ENCODE data around the gene FSIP1.

FSIP1 gene

GRCh38 chr15:39704689-39705088, 78.0 kb downstream of the FSIP1 start:
- ChIA-PET CTCF (interaction anchor here (1.5 kb wide), 1 partner anchor 53 kb away, joined by 7 read pairs; no protein-coding TSS in a partner anchor), POLR2A (no interaction called here)
- no peak overlapping the region for H3K4me3 ChIP-seq (ENCODE audit: low read depth, low read length)
- TF ChIP-seq CTCF (IDR thresholded peaks at IDR 0.05; ENCODE audit: insufficient read depth, low read length, missing control alignments) = no peak
- no peak for DNase-seq (ENCODE audit: low read depth, low spot score)

- no peak for DNase-seq (ENCODE audit: low read depth, low spot score)
- TF ChIP-seq CTCF (IDR thresholded peaks at IDR 0.05; ENCODE audit: insufficient read depth, low read length, missing control alignments) = no peak
- no peak overlapping the region for H3K4me3 ChIP-seq (ENCODE audit: low read depth, low read length)
- CTCF ChIA-PET = interaction anchor here (1.5 kb wide), 1 partner anchor 53 kb away, joined by 7 read pairs; no protein-coding TSS in a partner anchor
- POLR2A ChIA-PET = no interaction called here
Observed at GRCh38 chr15:39704235-39704634, 78.4 kb downstream of the FSIP1 start.

GRCh38 chr15:39701988-39702387, 80.7 kb downstream of the FSIP1 start:
- no peak overlapping the region for H3K4me3 ChIP-seq (ENCODE audit: low read depth, low read length)
- CTCF ChIA-PET = interaction anchor here (1.0 to 4.3 kb wide), 7 partner anchors 10 to 54 kb away, joined by 3 to 48 read pairs (median 5); no protein-coding TSS in a partner anchor
- POLR2A ChIA-PET = no interaction called here

GRCh38 chr15:39700375-39700700, 82.3 kb downstream of the FSIP1 start:
- TF ChIP-seq CTCF (IDR thresholded peaks at IDR 0.05; ENCODE audit: insufficient read depth, low read length, missing control alignments) = no peak
- ChIA-PET POLR2A (no interaction called here), CTCF (interaction anchor here (0.8 to 4.3 kb wide), 5 partner anchors 14 to 56 kb away, joined by 3 to 48 read pairs (median 6); no protein-coding TSS in a partner anchor)

More at GRCh38 chr15:39701988-39702387, 80.7 kb downstream of the FSIP1 start:
- DNase-seq (ENCODE audit: low read depth, low spot score) = no peak
- TF ChIP-seq CTCF (IDR thresholded peaks at IDR 0.05; ENCODE audit: insufficient read depth, low read length, missing control alignments) = no peak

GRCh38 chr15:39699516-39700374, 82.9 kb downstream of the FSIP1 start:
- H3K4me3 ChIP-seq (ENCODE audit: low read depth, low read length) = no peak overlapping the region
- ChIA-PET POLR2A (interaction anchor here (0.7 kb wide), 1 partner anchor 474 kb away, joined by 3 read pairs; no protein-coding TSS in a partner anchor), CTCF (interaction anchor here (0.8 to 4.3 kb wide), 5 partner anchors 14 to 57 kb away, joined by 3 to 48 read pairs (median 6); no protein-coding TSS in a partner anchor)
- DNase-seq (ENCODE audit: low read depth, low spot score) = no peak
- no peak for TF ChIP-seq CTCF (IDR thresholded peaks at IDR 0.05; ENCODE audit: insufficient read depth, low read length, missing control alignments)

More at GRCh38 chr15:39700375-39700700, 82.3 kb downstream of the FSIP1 start:
- no peak for DNase-seq (ENCODE audit: low read depth, low spot score)
- H3K4me3 ChIP-seq (ENCODE audit: low read depth, low read length) = no peak overlapping the region
